ENCODE measurements around the gene SMG6. TPM values are rescaled to one million over a fixed set of nuclear protein-coding genes. Genes with fewer than 3 reads are reported as not detected.

SMG6 gene
- total and polyA plus RNA-seq, 2 of the 13 experiments (the other 11 are each of a cell fraction or from before 2014, with no cell fraction given) = 4.6 to 14.6 TPM

DNA sequence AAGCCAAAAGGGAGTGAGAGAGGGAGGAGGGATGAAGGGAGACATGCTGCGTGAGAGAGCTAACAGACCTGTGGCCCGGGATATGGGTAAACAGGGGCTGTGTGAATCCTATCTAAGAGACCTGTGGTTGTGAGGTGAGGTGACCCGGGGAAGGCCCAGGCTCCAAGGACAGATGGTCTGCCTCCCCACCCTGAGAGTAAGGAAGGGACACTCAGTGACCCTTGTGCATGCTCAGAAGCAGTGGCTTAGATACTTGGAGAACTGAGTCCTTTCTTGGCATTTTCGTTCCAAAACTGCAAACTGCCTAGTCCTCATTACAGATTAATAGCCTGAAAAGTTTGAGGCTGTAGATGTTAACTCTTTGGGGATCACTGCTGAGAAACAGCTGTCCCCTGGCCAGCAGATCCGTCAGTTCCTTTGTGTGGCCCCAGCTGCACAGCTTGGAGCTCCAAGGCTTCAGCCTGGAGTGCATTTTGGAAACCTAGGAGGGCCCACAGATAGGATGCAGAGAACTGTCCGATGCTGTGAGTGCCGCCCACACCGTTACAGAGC lies 121.6 kb downstream of the SMG6 start (continued):
- TF ChIP-seq ZNF749 (CRISPR knock-in tag; IDR thresholded peaks at IDR 0.05; ENCODE audit: borderline replicate concordance) = no peak
- TF ChIP-seq, protein P1, sequence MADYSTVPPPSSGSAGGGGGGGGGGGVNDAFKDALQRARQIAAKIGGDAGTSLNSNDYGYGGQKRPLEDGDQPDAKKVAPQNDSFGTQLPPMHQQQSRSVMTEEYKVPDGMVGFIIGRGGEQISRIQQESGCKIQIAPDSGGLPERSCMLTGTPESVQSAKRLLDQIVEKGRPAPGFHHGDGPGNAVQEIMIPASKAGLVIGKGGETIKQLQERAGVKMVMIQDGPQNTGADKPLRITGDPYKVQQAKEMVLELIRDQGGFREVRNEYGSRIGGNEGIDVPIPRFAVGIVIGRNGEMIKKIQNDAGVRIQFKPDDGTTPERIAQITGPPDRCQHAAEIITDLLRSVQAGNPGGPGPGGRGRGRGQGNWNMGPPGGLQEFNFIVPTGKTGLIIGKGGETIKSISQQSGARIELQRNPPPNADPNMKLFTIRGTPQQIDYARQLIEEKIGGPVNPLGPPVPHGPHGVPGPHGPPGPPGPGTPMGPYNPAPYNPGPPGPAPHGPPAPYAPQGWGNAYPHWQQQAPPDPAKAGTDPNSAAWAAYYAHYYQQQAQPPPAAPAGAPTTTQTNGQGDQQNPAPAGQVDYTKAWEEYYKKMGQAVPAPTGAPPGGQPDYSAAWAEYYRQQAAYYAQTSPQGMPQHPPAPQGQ (CRISPR knock-in tag; IDR thresholded peaks at IDR 0.05; ENCODE audit: borderline replicate concordance) = no peak
- TF ChIP-seq TCF12 (IDR thresholded peaks at IDR 0.05) = no peak
- no peak for TF ChIP-seq TCF12 (CRISPR knock-in tag; IDR thresholded peaks at IDR 0.05)
- no peak for TF ChIP-seq SIX1 (CRISPR knock-in tag; IDR thresholded peaks at IDR 0.05; ENCODE audit: borderline replicate concordance)
- TF ChIP-seq ZNF709 (CRISPR knock-in tag; IDR thresholded peaks at IDR 0.05) = no peak
- no peak for TF ChIP-seq ZSCAN25 (CRISPR knock-in tag; IDR thresholded peaks at IDR 0.05)

GRCh38 chr17:2181206-2181896 lies 122.2 kb downstream of the SMG6 start:
- ChIA-PET CTCF (ENCODE audit: low intra/inter-chr PET ratio, low total read pairs) (no interaction called here), POLR2A (no interaction called here)
- 96% methylated on average over 13 of the region's 13 CpGs for WGBS (ENCODE audit: low lambda C conversion rate)
- in situ Hi-C loops (cut with HindIII; ENCODE audit: extremely low pct_ligation_motif_present, low pct_unique_long_range_greater_than_20kb) = no loop called here
- Histone ChIP-seq H3K9me3 (ENCODE audit: low read length) (no peaks in the 10 kb centered on the region), H3K79me2 (ENCODE audit: insufficient read depth, low read length) (no peaks in the 10 kb centered on the region), H3K4me2 (ENCODE audit: low read depth, low read length) (no peak overlapping the region), H3K4me1 (ENCODE audit: insufficient read depth, low read length) (peaks cover 26% of the 10 kb centered on the region), H3K4me3 (replicated peaks in 1 of 3; ENCODE audit: insufficient read depth in 1 of 3, low read depth in 2 of 3, low read length in 3 of 3) (no peak overlapping the region), H3K27ac (ENCODE audit: extremely low read length, insufficient read depth, low read length) (no peak overlapping the region), H3K27me3 (ENCODE audit: control insufficient read depth in 1 of 2, insufficient read depth in 2 of 2, low read length in 2 of 2) (no peaks in the 10 kb centered on the region), H2AFZ (ENCODE audit: low read length) (no peak overlapping the region), H3K36me3 (replicated peaks in 1 of 2; ENCODE audit: control insufficient read depth in 1 of 2, insufficient read depth in 2 of 2, low read length in 2 of 2) (peaks cover 13 to 34% of the 10 kb centered on the region in 2 experiments; a peak in 4 of 5 replicates), H3K9ac (ENCODE audit: insufficient read depth, low read depth, low read length) (no peak overlapping the region), H4K20me1 (ENCODE audit: insufficient read depth, low read length) (no peaks in the 10 kb centered on the region)
- no peak for DNase-seq (ENCODE audit: low spot score)
- TF ChIP-seq EP300 (IDR thresholded peaks at IDR 0.05; ENCODE audit: low read depth in 2 of 2, low read length in 2 of 2) (no peak), EP300 (CRISPR knock-in tag; IDR thresholded peaks at IDR 0.05; ENCODE audit: borderline replicate concordance) (no peak), ZNF550 (CRISPR knock-in tag; IDR thresholded peaks at IDR 0.05; ENCODE audit: borderline replicate concordance) (no peak)
- no peak for FAIRE-seq
- BruUV-seq (replicated peaks) = no TSS peak
- ATAC-seq = no peak
- intact Hi-C loops (cut with micrococcal nuclease; ENCODE audit: unreplicated experiment) = no loop called here

Data from HepG2 (cell line).